Measurements from ENCODE around the gene ADA. TPM values are rescaled to one million over a fixed set of nuclear protein-coding genes. Genes with fewer than 3 reads are reported as not detected.

Gene ADA
- total RNA-seq, 1 donor from 2014 or later = 11.1 TPM

DNA sequence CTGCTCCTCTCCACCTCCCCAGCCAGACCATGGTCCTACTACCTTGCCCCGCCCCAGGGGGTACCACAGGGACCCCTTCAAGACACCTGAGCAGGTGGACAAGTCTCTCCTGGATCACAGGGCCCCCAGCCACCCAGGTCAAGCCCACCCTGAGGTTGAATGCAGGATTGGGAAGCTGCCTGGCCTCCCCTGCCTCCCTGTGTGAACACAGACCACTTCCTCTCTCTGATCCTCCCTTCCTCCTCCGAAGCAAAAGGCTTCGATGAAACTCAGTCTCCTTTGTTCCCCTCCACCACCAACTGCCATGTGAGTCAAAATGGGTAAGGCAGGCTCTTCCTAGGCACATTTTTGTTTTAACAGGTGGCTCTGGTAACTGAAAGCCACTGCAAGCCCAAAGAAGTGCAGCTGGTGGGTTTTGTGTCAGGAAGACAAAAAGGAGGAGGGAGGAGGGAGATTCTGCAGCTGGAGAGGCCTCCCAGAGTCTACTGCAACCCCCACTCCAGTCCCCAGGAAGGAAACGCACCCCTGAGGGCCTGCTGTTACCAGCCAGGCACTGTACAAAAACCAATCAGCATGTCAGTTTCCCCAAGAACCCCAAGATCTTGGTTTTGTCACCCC lies 5.4 kb downstream of the ADA start:
- DNase-seq (ENCODE audit: low read depth in 2 of 2) = peak in 1 of 2 donors; percentile 71

DNA sequence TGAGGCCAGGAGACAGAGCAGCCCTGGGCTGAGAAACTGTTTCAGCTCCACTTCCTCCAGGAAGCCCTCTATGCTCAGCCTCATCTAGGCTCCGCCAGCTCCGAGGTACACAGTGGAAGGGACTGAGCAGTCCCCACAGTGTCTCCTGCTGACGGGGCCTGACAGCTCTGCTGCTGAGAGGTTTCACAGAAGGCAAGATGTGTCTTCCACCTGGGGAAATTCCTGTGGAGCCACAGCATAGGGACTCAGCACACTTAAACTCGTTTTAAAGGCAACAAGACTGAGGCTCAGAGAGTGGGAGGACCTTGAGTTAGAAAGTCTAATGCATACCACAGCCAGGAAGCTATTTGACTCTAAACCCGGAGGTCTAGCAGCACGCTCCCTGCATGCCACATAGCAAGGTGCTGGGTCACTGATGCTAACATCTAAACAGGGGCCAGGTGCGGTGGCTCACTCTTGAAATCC lies 6.8 kb downstream of the ADA start:
- peak; percentile 24 to 40 for DNase-seq (ENCODE audit: low read depth in 2 of 2)

- no peak for DNase-seq (ENCODE audit: low read depth in 2 of 2)
These were observed 7.3 kb downstream of the ADA start for GRCh38 chr20:44644230-44644617.

DNA sequence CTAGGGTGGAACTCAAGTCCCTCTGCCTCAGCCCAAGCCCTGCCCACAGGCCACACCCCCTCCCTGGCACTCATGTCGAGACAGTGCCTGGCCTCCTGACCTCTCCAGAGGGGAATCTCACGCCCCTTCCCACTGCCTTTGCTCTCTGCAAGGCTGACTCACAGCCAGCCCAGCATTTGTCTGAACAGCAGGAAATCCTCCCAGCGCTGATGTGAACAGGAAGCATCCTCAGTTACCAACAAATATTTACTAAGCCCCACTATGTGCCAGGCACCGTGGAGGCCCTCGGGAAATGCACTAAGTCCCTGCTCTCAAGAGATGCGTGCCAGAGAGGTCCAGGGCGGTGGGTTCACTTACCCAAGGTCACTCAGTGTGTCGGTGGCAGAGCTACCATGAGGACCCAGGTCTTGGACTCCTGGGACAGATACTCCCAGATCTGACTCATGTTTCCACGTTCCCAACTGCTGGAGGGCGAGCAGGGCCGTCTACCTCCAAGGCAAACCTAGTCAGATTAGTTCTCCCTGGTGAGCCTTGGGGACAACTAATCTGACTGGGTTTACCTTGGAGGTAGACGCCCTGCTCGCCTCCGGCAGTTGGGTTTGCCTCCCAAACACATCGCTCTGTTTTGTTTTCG lies 7.8 kb downstream of the ADA start:
- peak; percentile 99 to 100 for DNase-seq (ENCODE audit: low read depth in 2 of 2)

DNA sequence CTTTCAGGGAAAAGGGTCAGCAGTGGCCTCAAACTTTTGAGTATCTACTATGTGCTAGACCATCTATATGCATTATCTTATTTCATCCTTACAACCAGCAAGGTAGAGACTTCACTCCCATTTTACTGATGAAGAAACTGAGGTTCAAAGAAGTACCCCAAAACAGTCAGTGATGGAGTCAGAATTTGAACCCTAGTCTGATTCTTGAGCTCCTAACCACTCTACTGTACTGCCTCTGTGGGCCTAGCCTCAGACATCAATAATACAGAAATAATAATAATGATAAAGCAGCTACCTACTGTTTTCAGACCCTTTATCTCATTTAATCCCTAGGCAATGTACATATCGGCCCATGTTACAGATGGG lies 8.4 kb downstream of the ADA start:
- DNase-seq (ENCODE audit: low read depth in 2 of 2) = no peak

- peak; percentile 92 to 97 for DNase-seq (ENCODE audit: low read depth in 2 of 2)
These were observed 9.0 kb downstream of the ADA start for GRCh38 chr20:44642203-44643153.

DNA sequence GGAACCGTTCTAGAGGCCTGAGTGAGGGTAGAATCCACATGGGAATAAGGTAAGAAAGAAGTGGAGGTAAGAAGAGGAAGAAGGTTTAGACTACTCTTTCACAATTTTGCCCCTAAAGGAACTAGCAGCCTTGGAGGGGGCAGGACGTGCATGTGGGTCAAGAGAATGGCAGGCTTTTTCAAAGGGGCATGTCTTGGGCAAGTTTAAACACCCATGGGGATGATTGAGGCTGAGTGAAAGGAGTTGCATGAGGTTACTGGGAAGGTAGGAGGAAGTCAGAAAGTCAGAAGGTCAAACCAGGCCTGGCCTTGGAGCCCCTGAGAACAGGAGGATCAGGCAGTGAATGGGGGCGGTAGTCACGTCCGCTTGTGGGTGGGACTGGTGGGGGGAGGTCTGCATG lies 10.2 kb downstream of the ADA start:
- DNase-seq (ENCODE audit: low read depth in 2 of 2) = no peak

- DNase-seq (ENCODE audit: low read depth in 2 of 2) = no peak
These were observed 11.0 kb downstream of the ADA start for GRCh38 chr20:44640522-44640921.

- no peak for DNase-seq (ENCODE audit: low read depth in 2 of 2)
These were observed 13.8 kb downstream of the ADA start for GRCh38 chr20:44637522-44638372.

GRCh38 chr20:44637042-44637441 lies 14.5 kb downstream of the ADA start:
- no peak for DNase-seq (ENCODE audit: low read depth in 2 of 2)

DNA sequence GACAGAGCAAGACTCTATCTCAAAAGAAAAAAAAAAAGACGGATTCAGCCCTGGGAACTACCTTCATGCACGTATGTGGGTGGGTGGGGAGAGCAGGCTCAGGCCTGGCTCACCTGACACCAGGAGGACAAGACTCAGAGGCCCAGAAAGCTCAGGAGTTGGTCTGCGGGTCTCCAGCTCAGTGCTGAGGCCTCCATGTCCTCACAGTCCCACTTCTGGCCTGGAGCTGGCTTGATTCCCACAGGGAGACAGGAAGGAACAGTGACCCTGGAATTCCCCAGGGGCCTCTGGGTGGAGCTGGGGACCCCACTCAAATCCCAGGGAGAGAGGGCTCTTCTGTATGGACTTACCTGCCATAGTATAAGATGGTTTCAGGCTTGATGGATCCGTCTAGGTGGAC lies 15.6 kb downstream of the ADA start:
- no peak for DNase-seq (ENCODE audit: low read depth in 2 of 2)

- DNase-seq (ENCODE audit: low read depth in 2 of 2) = no peak
These were observed 17.5 kb downstream of the ADA start for GRCh38 chr20:44633872-44634600.

DNA sequence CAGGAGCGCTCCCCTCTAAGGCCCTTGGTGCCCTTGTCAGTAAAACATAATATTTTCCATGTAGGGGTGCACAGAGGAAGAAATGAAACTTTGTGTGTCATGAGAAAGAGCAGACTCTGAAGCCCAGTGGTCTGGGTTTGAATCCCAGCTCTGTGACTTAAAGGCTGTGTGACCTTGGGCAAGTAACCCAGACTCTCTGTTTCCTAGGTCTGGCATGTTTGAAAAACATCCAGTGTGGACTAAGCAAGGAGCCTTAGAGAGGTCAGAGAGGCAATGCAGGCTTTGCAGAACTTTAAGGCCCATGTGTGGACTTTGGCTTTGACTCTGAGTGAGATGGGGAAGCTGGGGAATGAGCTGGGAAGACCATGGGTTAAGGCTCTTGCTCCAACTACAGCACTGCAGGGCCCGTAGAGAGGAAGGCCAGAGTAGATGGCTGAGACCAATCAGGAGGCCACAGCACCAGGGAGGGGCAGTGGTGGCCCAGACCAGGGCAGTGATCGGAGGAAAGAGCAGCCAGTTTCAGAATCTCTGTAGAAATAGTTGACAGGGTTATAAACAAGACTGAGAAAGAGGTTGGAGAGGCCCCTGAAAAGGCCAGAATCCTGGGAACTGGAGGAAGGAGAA lies 18.2 kb downstream of the ADA start:
- no peak for DNase-seq (ENCODE audit: low read depth in 2 of 2)

DNA sequence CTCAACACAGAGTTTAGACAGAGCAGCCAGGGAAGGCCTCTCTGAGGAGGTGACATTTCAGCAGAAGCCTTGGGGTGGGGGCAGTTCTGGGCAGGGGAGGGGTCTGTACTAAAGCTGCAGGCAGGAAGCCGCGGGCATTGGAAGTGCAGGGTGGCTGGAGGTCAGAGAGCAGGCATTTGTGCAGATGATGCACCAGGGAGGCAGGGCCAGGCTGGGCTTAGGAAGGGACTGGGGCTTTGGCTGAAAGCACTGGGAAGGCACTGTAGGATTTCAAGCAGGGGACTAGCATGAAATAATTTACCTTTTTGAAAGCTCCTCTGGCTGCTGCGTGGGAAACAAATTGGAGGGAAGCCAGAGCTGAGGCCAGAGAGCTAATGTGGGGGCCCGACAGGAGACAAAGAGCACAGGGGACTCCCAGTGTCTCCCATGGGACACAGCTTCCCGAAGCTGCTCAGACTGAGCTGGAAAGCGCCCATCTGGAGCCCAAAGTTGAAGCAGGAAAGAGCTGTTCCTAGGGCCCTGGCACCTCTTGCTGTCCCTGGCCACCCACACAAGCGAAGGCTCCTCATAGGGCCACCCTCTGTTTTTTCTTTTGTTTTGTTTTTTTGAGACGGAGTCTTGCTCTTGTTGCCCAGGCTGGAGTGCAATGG lies 19.3 kb downstream of the ADA start:
- no peak for DNase-seq (ENCODE audit: low read depth in 2 of 2)

DNA sequence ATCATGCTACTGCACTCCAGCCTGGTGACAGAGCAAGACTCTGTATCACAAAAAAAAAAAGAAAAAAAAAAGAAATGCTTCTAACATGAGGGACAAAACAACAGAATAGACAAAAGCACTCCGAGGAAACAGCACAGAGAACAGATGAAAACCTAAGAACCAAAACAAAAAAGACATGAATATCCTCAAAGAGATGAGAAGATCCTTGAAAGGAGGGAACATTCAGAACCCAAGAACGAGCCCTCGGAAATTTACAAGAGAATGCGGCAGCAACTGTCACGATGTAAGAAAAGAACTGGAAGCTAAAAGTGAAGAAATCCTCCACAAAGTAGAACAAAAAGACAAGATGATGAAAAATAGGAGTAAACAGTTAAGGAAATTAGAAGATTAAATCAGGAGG lies 21.2 kb downstream of the ADA start:
- DNase-seq (ENCODE audit: low read depth in 2 of 2) = no peak

GRCh38 chr20:44629542-44629941 lies 22.0 kb downstream of the ADA start:
- DNase-seq (ENCODE audit: low read depth in 2 of 2) = no peak

- DNase-seq (ENCODE audit: low read depth in 2 of 2) = no peak
These were observed 22.5 kb downstream of the ADA start for GRCh38 chr20:44629017-44629385.

- no peak for DNase-seq (ENCODE audit: low read depth in 2 of 2)
These were observed 24.0 kb downstream of the ADA start for GRCh38 chr20:44627364-44628010.

DNA sequence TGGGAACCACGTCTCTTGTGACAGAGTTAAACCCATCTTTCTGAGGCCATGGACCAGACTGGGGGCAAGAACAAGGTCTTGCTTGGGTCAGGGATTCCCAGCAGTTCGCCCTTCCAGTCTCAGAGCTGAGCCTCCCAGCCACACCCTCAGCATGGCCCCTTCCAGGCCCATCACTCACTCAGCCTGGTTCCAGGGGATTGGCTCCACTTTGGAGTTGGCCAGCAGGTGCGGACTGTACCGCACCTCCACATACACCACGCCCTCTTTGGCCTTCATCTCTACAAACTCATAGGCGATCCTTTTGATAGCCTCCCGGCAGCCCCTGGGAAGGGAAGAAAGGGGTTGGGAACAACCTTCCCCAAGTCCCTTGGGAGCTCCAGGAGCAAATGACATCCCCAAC lies 25.2 kb downstream of the ADA start:
- DNase-seq (ENCODE audit: low read depth in 2 of 2) = no peak
